HG02852 (cell line): ENCODE measurements around the gene UBASH3B.
"Not testable (repeated sequence)": the region's sequence is repeated elsewhere in the genome, so short reads cannot be mapped to it uniquely, and the experiment has no call there.

Experiments used
- ATAC-seq: cut with Tn5 transposase; IDR thresholded peaks from one replicate; pipeline ENCODE4 v1.9.1; 2021; ENCODE audit warnings: mild to moderate bottlenecking, moderate library complexity; ENCODE audit not compliant: unreplicated experiment

UBASH3B gene

GRCh38 chr11:122843281-122844141 lies 188.0 kb downstream of the UBASH3B start:
- ATAC-seq = peak; percentile 72

GRCh38 chr11:122847466-122847865 lies 191.9 kb downstream of the UBASH3B start:
- no peak for ATAC-seq

- ATAC-seq = no peak
Measured at GRCh38 chr11:122848186-122848585, 192.7 kb downstream of the UBASH3B start.

GRCh38 chr11:122850076-122850631 lies 194.6 kb downstream of the UBASH3B start:
- ATAC-seq = no peak

GRCh38 chr11:122851366-122851966 lies 195.9 kb downstream of the UBASH3B start:
- peak; percentile 57 for ATAC-seq

GRCh38 chr11:122852074-122852795 lies 196.7 kb downstream of the UBASH3B start:
- ATAC-seq = no peak

GRCh38 chr11:122852796-122853160 lies 197.3 kb downstream of the UBASH3B start:
- ATAC-seq = no peak

- ATAC-seq = no peak
Measured at GRCh38 chr11:122853261-122853660, 197.7 kb downstream of the UBASH3B start.

- no peak for ATAC-seq
Measured at GRCh38 chr11:122853971-122854446, 198.5 kb downstream of the UBASH3B start.

- ATAC-seq = no peak
Measured at GRCh38 chr11:122861631-122862030, 206.1 kb downstream of the UBASH3B start.

GRCh38 chr11:122862091-122862490 lies 206.6 kb downstream of the UBASH3B start:
- no peak for ATAC-seq

- ATAC-seq = not testable (repeated sequence)
Measured at GRCh38 chr11:122863154-122863553, 207.6 kb downstream of the UBASH3B start.

GRCh38 chr11:122863704-122864326 lies 208.3 kb downstream of the UBASH3B start:
- no peak for ATAC-seq
